NCI-H1694 treated with DMSO at 0.1 percent for 48 hours (cell line): ENCODE results near the gene MRPL45.

ENCODE experiments used
- DNase-seq: peaks from one replicate; lab custom pipeline; 2025; lab: John Stamatoyannopoulos, UW

The MRPL45 gene

DNA sequence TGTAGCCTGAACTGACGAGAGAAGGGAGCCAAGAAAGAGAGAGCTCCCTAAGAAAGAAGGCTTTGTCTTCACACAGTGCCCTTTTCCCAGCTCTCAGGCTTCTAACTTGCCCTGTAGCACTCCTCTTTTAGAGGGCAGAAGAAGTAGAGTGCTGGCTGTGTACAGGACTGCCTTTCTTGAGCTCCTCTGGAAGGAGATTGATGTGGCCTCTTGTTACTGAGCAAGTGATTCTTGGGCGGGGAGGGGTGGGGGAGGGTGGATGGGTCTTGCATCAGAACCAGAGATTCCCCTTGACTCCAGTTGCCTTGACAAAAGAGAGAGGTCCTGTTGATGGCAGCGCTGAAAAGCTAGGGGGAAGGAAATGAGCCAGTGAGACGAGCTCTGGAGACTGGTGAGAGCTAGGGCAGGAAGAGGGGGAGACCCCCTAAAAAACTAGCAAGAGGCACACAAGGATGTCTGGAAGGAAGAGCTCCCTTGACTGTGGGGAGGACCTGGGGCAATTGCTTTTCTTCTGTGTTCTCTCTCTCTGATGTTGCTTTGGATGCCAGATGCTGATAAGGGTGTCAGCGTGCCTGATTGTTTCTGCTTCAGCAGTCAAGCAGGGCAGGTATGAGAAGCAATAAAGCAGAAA lies 28.4 kb downstream of the MRPL45 start:
- peak; percentile 10 for DNase-seq

- DNase-seq = no peak
Observed at GRCh38 chr17:38326996-38327792, 30.2 kb downstream of the MRPL45 start.

- no peak for DNase-seq
Observed at GRCh38 chr17:38327936-38328335, 31.0 kb downstream of the MRPL45 start.

GRCh38 chr17:38328620-38329019 lies 31.7 kb downstream of the MRPL45 start:
- DNase-seq = no peak

DNA sequence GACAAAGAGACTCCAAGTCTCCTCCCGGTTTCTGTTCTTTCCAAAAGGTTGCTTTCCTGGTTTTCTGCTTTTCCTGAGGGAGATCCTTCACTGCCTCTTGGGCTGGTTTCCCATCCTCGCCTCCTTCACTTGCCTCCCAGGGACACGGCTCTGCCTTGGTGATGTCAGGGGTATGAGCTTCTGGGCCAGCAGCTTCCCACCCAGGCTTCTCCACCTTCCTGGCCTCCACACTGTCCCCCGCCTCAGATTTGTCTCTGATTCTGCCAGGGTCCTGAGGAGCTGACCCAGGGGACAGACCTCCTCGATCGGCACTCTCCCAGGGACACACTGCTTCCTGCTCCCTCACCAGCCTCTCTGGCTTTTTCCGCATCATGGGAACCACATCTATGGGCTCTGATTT lies 32.3 kb downstream of the MRPL45 start:
- DNase-seq = no peak

DNA sequence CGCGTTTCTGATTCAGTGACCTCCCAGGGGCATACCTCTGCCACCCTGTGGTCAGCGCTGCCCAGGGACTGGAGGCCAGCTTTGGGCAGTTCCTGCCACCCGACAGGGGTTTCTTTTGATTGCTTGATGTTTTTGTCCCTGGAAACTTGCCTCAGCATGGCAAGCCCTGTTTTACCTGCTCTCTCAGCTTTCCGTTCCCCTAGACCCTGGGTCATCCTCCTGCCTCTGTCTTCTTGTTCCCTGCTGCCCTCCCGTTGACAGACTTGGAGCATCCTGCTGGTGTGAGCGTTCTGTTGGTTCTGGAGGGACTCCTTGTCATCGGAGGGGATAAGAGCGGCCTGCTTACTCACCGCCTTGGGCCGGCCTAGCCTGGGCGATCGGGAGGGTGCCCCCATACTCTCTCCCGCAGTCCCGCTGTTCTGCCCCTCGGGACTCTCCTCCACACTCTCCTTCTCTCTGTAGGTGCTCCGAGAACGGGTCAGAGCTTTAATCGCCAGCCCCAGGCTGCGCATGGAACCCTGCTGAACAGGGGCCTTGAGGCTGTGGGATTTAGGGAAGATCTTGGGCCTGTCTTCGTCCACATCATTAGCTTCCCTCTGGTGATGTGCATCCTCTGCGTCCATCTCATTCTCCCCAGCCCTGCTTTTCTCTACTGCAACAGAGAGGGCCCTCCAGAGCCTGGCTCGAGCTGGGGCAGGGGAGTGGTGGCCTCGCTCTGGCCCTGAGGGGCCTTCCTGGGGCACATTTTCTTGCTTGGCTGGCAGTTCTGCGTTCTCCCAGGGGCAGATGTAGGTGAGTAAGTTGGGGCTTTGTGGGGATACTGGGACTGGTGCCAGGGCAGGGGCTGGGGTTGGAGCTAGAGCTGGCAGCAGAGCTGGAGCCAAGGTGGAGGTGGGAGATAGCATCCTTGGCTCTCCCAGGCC lies 33.1 kb downstream of the MRPL45 start:
- DNase-seq = no peak

DNA sequence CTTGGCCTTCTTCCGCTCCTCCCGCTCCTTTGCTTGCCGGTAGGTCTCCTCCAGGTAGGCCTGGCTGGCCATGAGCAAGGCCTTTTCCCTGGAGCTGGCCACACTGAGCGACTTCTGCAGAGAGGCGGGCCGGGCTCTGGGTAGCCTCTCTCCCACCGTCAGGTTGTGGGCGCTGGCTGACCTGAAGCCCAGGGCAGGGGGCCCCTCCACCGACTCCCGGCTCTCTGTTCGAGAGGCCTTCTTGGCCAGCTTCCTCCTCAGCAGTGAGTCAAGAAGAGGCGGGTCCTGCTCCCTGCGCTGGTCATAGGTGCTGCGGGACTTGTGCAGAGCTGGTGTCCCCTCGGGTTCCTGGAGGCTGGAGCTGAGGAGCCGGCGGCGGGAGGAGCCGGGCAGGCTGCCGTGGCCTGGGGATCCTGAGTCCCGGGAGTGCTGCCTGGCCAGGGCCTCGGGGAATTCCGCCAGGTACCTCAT lies 34.0 kb downstream of the MRPL45 start:
- DNase-seq = no peak

- DNase-seq = no peak
Observed at GRCh38 chr17:38332735-38333134, 35.8 kb downstream of the MRPL45 start.

DNA sequence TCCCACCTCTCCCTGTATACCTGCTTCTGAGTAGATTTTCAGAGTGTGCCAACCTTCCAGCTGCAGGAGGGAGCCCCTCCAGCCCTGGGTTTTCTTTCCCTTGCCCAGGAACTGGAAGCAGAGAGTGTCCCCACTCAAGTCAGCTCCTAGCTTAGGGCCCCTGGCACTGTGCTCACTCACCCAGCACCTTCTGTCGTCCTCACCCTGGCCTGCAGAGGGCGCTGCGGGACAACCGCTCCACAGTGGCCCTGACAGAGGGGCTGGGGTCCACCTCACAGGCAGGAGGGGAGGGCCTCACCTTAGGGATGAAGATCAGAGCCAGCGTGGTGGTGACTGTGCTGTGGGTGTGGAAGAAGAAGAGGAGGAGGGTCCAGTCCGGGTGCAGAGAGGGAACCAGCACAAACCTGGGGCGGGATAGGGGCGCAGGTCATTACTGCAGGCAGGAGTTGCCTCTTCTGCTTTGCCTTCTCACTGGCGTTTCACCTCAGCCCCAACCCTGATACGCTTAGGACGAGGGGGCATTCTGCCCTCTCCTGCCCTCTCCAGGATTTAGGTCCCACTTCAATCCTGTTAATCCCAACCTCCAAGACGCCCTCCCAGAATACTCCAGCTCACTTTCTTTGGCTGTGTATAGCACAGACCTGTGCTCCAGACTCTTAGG lies 36.8 kb downstream of the MRPL45 start:
- peak; percentile 17 for DNase-seq

GRCh38 chr17:38334480-38335364 lies 37.8 kb downstream of the MRPL45 start:
- no peak for DNase-seq

DNA sequence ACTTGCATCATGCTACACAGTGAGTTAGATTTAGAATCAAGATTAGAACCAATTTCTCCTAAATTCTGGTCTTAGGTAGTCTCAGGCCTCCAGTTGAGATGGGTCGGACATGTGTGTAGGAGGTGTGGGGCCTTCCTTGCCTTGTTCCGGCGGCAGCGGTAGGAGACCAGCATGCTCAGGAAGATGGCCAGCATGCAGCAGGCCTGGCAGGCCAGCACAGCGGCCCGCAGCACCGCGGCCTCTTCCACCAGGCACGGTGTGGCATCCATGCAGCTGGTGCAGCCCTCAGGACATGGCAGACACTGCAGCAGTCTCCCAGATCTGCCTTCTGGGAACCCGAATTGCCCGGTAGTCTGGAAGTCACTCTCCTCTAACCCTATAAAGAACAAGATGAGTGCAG lies 39.9 kb downstream of the MRPL45 start:
- no peak for DNase-seq

- DNase-seq = peak; percentile 48
Observed at GRCh38 chr17:38338053-38338452, 41.1 kb downstream of the MRPL45 start.

DNA sequence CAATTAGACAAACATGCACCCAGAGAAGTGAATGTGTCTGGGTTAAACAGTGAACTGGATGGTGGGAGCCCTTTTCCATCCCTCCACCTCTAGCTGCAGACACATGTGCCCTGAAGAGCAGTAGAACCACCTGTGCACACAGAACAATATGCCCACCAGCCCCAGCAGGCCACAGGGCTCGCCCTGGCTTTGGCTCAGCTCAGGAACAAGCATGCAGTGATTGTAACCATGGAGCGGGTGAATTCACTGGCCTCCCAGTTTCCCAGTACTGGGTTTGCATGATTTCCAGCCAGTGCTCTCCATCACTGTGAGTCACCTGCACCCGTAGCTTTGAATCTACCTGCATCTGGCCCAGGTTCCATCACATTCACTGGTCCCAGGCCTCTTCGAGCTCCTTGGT lies 41.6 kb downstream of the MRPL45 start:
- no peak for DNase-seq

- no peak for DNase-seq
Observed at GRCh38 chr17:38339891-38340290, 42.9 kb downstream of the MRPL45 start.

- DNase-seq = peak; percentile 37
Observed at GRCh38 chr17:38341035-38341721, 44.2 kb downstream of the MRPL45 start.

DNA sequence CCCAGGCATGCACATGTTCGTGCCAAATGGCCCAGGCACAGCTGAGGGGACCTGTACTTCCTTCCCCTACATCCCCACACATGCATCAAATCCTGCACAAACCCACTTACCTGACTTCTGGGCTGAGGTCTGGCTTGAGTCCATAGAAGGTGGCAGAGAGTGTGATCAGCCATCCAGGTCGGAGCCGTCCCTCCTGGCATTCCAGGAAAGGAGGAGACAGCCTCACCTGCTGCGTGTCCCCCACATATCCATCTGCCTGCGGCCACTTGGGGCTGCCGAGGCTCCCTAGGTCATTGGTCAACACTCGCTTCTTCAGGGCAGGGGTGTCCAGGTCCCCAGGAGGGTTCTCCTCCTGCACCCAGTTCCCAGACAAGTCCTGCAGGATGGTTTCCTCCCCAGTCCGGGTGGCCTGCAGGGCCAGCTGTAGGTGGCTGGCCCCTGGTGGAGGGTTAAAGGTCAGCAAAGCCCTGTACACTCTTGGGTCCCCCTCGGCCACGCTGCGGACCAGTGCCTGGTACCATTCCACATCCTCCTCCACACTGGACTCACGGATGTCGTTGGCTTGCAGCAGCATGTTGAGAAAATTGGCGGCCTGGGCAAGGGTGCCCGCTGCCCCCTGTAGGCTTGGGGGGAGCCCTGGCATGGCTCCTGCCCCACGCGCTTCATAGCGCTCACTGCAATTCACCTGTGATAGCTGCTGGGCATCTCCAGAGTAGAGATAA lies 46.1 kb downstream of the MRPL45 start:
- DNase-seq = no peak

DNA sequence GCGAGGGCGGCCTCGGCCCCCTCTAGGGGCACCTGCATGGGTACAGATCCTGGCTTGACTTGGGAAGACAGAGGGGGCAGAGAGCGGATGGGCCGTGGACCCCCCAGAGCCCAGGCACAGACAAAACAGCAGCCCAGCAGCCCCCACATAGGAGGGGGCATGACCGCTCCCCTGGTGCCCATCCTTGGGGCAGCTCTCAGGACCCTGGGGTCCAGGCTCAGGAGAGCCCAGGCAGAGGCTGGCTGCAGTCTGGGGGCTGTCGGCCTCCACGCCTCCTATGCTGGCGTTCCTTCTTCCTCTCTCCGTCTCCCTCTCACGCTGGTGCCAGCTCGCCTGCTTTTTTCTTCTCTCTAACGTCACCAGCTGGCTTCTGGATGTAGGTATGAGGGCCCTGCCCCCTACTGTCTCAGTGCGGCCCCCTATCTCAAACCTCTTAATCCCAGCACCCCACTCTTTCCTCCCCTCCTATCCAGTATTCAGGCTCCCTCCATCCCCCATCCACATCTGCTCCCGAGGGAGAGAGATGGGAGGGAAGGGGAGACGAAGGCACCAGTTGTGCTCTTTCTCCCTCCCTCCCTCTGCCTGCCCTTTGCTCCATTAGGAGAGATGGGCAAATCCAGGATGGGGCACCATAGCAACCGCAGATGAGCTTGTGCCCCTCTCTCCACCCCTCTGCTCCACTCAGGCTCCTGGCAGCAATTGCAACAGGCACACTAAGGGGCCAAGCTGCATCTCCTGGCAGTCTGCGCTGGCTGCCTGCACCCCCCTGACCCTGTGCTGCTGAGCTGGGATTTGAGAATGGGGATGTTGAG lies 46.8 kb downstream of the MRPL45 start, which contains the start of gene GPR179:
GPR179 (minus strand) TSS at position 349 of the 812 bp plus-strand sequence; CDS start at position 182, 167 bp downstream.
- peak; percentile 84 for DNase-seq

DNA sequence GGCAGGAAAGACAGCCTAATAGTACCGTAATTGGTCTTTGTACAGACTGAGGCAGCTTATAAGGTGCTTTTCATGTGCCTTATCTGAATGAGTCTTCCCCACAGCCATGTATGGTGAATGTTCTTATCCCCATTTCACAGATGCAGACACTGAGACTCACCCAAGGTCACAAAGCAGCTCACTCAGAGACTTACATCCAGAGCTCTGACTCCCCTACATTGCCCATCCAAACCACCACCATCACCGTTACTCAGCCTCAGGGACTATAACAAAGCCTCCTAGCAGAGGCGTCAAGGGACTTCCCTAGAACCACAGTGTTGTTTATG lies 47.4 kb downstream of the MRPL45 start:
- DNase-seq = no peak

DNA sequence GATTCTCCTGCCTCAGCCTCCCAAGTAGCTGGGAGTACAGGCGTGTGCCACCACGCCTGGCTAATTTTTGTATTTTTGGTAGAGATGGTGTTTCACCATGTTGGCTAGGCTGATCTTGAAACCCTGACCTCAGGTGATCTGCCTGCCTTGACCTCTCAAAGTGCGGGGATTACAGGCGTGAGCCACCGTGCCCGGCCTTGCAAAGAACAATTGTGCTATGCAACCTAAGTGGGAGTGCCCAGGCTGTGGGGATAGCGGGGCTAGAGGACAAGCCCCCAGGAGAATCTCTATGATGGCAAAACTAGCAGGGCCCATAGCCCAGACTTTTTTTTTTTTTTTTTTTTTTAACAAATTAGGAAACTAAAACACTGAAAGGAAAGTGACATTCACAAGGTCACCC lies 48.8 kb downstream of the MRPL45 start:
- DNase-seq = no peak
